Neuron (in vitro differentiated cells): ENCODE results near the gene SLC27A4.

Experiments used
- H2AFZ ChIP-seq: one replicate; pipeline ENCODE4 v1.6.1; 2013; ENCODE audit warnings: low read depth, mild to moderate bottlenecking, inconsistent platforms, low read length, moderate library complexity
- H3K27me3 ChIP-seq: one replicate; pipeline ENCODE4 v1.6.1; 2013; ENCODE audit warnings: low read length; ENCODE audit not compliant: insufficient read depth
- H3K36me3 ChIP-seq: one replicate; pipeline ENCODE4 v1.6.1; 2013; ENCODE audit warnings: low read length; ENCODE audit not compliant: insufficient read depth
- H3K4me1 ChIP-seq: one replicate; pipeline ENCODE4 v1.6.1; 2013; ENCODE audit warnings: low read length; ENCODE audit not compliant: insufficient read depth
- H3K4me3 ChIP-seq: 2 replicates; pipeline ENCODE4 v1.5.1; 2013; ENCODE audit warnings: mild to moderate bottlenecking, low read length, moderate library complexity
- H3K9me3 ChIP-seq: one replicate; pipeline ENCODE4 v1.6.1; 2013; ENCODE audit warnings: low read length

The SLC27A4 gene

DNA sequence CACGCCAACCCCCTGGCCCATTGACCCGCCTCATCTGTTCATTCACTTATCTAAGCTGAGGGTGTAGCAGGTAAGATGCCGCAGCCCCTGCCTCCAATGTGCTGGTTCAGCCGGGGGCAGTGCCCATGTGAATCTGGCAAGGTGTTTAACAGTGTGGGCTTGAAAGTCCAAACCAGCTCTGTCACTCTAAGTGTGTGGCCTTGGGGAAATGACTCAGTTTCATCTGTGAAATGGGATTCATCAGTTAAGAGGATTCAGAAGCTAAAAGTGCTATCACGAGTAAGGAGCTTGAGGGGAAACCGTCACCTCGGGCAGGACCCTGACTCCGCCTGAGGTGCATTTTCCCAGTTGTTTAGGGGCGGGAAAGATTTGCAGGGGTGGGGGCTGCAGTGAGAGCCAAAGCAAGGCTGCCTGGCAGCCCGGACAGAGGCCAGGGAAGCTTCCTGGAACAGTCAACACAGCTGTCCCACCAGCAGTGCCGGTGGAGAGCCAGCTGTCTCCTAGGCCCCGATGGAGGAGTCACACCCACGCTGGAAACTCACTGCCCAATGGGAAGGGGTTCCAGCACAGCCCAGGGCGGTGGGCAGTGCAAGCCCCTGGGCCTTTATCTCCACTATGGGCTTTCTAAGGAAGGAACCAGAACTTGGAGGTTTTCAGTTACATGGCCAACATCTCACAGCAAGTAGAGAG lies 21.1 kb downstream of the SLC27A4 start:
- Histone ChIP-seq H3K4me3 (no peak overlapping the region), H2AFZ (no peak overlapping the region), H3K27me3 (no peaks in the 10 kb centered on the region), H3K9me3 (no peaks in the 10 kb centered on the region), H3K36me3 (peaks cover 14% of the 10 kb centered on the region), H3K4me1 (peaks cover 38% of the 10 kb centered on the region)

DNA sequence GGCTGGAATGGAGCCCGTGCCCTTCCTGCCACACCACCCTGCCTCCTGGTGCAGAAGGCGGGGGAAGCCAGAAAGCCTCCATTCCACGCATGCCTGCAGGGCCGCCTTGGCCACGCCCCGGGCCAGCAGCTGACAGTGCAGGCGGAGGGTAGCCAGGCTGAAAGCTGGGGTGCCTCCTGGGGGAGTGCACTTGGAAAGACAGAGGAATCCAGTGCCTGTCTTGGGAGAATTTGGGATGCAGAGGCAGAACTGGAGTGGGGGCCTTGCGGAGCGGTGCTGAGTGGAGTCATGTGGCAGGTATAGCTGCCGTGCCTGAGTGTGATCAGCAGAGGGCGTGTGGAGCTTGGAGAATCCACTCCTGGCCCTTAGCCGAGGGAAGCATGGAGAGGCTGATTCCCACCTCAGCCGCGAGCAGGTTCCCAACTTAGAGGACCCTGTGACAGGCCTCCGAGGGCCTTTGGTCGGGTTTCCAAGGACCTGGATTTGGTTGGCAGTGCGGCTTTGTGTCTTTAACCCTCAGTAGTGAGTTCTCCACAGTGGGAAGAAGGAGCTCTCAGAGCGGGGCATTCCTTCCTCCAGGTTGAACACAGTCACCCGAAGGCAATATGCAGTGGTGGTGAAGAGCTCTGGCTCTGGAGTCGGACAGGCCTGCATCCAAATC lies 21.8 kb downstream of the SLC27A4 start:
- Histone ChIP-seq H3K27me3 (no peaks in the 10 kb centered on the region), H2AFZ (no peak overlapping the region), H3K36me3 (peaks cover 14% of the 10 kb centered on the region), H3K9me3 (no peaks in the 10 kb centered on the region), H3K4me1 (peaks cover 38% of the 10 kb centered on the region), H3K4me3 (no peak overlapping the region)

DNA sequence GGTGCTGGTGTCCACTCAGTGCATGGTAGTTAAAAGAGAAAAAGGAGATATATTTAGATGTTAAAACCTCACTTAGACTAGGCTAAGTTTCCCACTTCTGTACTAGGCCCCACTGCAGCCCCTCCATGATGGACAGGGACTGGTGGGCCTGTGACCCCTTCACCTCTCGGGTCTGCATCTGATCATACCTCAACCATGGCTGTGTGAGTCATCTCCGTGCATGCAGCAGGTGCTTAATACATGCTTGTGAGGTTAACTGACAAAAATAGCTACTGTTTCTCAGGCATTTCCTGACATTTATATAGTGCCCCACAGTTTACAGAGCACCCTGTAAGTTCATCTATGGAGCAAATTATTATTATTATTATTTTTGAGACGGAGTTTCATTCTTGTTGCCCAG lies 22.4 kb downstream of the SLC27A4 start:
- H3K9me3 ChIP-seq: no peaks in the 10 kb centered on the region
- H3K4me3 ChIP-seq: no peak overlapping the region
- H3K36me3 ChIP-seq: peaks cover 9% of the 10 kb centered on the region
- H2AFZ ChIP-seq: no peak overlapping the region
- no peaks in the 10 kb centered on the region for H3K27me3 ChIP-seq
- H3K4me1 ChIP-seq: peaks cover 38% of the 10 kb centered on the region

DNA sequence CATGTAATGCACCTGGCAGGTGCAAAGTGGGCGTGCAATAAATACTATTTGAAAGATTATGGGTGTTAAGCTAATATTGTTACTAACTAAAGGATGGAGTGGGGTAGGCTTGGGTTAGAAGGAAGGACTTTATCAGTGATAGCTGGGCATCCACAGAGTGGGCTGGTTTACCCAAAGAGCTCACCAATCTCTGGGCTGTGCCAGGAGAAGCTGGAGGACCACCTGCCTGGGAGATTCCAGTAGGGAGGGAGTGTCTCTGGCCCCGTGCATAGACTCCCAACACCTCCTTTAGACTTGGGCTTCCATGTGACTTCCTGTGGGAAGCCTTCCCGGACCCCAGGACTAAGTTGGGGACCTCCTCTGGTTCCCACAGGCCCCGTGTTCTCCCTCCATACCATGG lies 25.2 kb downstream of the SLC27A4 start:
- no peaks in the 10 kb centered on the region for H3K27me3 ChIP-seq
- no peaks in the 10 kb centered on the region for H3K9me3 ChIP-seq
- no peak overlapping the region for H3K4me3 ChIP-seq
- no peaks in the 10 kb centered on the region for H3K36me3 ChIP-seq
- no peak overlapping the region for H2AFZ ChIP-seq
- H3K4me1 ChIP-seq: peaks cover 43% of the 10 kb centered on the region

DNA sequence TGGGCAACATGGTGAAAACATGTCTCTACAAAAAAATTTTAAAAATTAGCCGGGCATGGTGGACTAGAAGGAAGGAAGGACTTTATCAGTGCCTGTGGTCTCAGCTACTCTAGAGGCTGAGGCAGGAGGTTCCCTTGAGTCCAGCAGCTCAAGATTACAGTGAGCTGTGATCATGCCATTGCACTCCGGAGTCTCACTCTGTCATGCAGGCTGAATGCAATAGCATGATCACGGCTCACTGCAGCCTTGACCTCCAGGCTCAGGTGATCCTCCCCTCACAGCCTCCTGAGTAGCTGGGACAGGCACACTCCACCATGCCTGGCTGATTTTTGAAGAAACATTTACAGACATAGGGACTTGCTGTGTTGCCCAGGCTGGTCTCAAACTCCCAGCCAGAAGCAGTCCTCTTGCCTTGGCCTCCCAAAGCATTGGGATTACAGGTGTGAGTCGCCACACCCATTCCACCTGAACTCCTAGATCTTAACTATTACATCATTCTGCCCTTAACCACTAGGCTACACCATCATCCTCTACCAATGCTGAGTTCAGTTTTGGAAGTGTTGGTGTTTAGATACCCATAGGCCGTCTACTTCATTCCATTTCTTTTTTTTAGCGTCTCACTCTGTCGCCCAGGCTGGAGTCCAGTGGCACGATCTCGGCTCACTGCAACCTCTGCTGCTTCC lies 28.8 kb downstream of the SLC27A4 start:
- H3K36me3 ChIP-seq: no peaks in the 10 kb centered on the region
- no peak overlapping the region for H3K4me3 ChIP-seq
- no peak overlapping the region for H2AFZ ChIP-seq
- no peaks in the 10 kb centered on the region for H3K9me3 ChIP-seq
- peaks cover 33% of the 10 kb centered on the region for H3K4me1 ChIP-seq
- H3K27me3 ChIP-seq: no peaks in the 10 kb centered on the region

DNA sequence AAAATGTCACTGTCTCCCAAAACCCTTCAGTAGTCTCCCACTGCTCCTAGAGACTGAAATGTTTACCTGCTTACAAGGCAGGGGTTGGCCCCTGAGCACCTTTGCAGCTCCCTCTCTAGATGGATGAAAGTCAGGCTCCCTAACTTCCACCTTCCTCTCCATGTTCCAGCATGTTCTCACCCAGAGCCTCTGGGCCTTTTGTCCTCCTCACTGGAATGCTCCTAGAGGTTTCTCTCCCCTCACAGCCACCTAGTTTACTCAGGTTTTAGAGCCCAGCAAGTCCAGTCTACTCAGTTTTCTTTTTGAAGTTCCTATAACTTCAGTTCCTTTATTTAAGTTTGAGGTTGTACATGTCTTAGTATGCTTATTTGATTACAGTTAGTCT lies 30.0 kb downstream of the SLC27A4 start:
- Histone ChIP-seq H3K27me3 (no peaks in the 10 kb centered on the region), H2AFZ (no peak overlapping the region), H3K36me3 (peaks cover 7% of the 10 kb centered on the region)

DNA sequence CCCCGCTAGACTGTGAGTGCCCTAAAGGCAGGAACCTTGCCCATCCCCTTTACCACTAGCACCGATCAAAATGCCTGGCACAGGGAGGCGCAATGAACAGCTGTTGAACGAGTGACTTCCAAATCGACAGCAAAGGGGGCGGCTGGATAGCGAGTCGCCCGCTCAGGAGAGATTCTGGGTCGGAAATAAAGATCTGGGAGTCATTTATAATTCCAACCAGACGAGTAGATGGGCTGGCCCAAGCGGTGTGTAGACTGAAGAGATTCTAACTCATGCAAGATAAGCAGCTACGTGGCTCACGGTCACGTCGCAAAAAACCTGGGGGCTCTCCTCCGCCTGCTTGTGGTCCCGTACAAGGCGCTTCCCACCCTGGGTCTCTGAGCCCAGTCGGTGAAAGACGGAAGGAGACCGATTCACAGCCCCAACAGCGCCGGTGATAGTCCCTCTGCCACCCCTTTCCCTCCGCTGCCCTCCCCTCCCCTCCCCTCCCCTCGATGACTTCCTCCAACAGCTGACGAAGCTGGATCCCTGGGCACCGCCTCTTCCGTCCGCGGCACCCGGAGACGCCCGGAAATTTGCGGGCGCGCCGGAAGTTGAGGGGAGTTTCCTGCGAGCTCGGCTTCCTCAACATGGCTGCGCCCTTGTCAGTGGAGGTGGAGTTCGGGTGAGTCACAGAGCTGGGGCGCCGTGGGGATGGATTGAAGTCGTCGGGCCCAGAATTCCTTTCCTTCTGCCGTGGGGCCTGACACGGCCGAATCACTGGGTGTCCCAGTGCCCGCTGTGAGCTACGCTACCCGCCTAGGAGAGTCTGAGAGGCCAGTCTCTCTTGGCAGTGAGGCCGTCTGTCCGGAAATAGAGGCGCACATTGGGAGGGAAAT lies 30.7 kb downstream of the SLC27A4 start, which contains the start of gene URM1:
Gene URM1 (plus strand): TSS at position 623 of the 878 bp plus-strand sequence. CDS start 7 bp downstream, at position 630.
- no peaks in the 10 kb centered on the region for H3K9me3 ChIP-seq

More for the DNA sequence above, 30.0 kb downstream of the SLC27A4 start:
- H3K4me1 ChIP-seq: peaks cover 25% of the 10 kb centered on the region
- H3K9me3 ChIP-seq: no peaks in the 10 kb centered on the region
- peak overlapping the region; percentile 87 for H3K4me3 ChIP-seq

DNA sequence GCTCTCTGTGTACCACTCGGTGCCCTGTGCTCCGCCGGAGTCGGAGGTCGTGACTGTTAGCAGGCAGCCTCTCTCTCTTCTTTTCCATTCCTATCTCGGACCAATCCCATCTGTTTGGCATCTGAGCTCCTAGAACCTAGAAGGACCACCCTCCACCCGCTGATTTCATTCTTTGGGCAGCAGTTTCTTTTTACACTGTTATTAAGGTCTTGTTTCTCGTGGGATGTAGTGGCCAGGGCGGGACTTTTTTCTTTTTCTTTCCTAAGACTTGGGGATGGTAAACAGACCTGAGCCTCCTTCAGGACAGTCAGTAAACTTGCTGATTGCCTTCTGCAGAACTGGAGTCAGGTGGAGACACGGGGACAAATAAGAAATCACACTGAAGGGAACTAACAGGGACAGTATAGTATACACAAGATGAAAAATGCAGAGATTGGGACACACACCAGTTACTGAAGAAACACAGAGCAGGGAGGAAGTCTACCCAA lies 31.3 kb downstream of the SLC27A4 start:
- no peaks in the 10 kb centered on the region for H3K27me3 ChIP-seq
- peak overlapping the region; percentile 87 for H3K4me3 ChIP-seq
- H3K36me3 ChIP-seq: peaks cover 7% of the 10 kb centered on the region
- no peak overlapping the region for H2AFZ ChIP-seq
- H3K9me3 ChIP-seq: no peaks in the 10 kb centered on the region
- H3K4me1 ChIP-seq: peaks cover 18% of the 10 kb centered on the region

More for the DNA sequence above, 30.7 kb downstream of the SLC27A4 start, which contains the start of gene URM1:
- H2AFZ ChIP-seq: no peak within 1 kb of the TSS
- H3K4me3 ChIP-seq: peak within 1 kb of the TSS; percentile 87
- H3K4me1 ChIP-seq: peaks cover 19% of the 10 kb centered on the region
- H3K27me3 ChIP-seq: no peaks in the 10 kb centered on the region
- H3K36me3 ChIP-seq: peaks cover 7% of the 10 kb centered on the region

DNA sequence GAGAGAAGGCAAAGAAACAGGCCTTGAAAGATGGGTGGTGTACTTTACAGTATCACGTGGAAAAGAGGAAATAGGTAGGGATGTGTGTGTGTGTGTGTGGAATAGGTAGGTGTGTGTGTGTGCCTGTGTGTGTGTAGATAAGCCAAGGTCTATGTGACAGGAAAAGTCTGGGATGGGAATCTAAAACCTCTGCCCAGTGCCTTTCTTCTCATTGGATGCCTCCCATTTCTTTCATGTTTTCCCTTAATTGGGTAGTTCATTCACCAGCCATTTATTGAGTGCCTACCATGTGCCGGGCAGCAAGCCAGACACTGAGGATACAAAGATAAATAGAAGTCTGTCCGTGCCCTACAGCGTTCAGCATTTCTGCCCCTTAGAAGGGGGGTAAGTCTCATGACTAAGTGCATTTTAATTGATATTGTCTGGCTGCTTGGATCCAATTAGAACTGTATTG lies 31.9 kb downstream of the SLC27A4 start:
- H3K36me3 ChIP-seq: peaks cover 7% of the 10 kb centered on the region
- H3K9me3 ChIP-seq: no peaks in the 10 kb centered on the region
- no peak overlapping the region for H2AFZ ChIP-seq
- H3K27me3 ChIP-seq: no peaks in the 10 kb centered on the region
- H3K4me1 ChIP-seq: peaks cover 18% of the 10 kb centered on the region
- peak overlapping the region; percentile 87 for H3K4me3 ChIP-seq

DNA sequence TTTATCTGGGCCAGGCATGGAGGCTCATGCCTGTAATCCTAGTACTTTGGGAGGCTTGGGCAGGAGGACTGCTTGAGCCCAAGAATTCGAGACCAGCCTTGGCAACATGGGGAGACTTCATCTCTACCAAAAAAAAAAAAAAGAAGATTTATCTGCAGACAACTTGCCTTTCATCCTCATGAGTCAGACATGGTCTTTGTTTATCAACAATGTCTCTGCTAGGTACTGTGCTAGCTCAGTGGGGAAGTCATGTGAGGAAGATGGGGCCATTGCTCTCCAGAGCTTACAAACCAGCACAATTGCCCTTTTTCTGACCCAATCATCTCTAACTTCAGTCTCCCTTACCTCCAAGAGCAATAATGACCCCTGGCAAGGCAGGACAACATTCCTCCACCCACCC lies 32.5 kb downstream of the SLC27A4 start:
- Histone ChIP-seq H3K9me3 (no peaks in the 10 kb centered on the region), H3K36me3 (peaks cover 10% of the 10 kb centered on the region), H3K4me3 (peak overlapping the region; percentile 87), H3K27me3 (no peaks in the 10 kb centered on the region), H3K4me1 (peaks cover 18% of the 10 kb centered on the region), H2AFZ (no peak overlapping the region)

DNA sequence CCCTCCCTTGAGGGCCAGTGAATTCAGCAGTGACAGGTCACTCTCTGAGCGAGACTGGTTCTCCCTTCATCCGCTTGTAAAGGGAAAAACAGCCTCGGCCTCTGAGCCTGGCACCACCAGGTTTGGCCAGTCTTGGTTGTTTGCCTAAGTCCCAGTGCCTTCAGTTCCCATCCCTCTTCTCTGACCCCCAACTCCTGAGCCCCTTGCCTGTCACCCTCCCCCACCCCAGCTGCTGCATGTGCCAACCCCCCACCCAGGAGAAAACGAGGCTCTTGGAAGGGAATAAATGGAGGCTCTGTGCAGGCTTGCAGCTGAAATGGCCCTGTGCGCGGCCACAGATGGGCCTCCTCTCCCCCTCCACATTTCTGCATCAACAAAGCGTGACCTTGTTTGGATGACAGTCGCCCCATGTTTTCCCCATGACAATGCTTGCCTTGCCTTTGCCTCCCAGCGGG lies 33.9 kb downstream of the SLC27A4 start:
- H3K4me1 ChIP-seq: peaks cover 18% of the 10 kb centered on the region
- no peak overlapping the region for H3K4me3 ChIP-seq
- H3K9me3 ChIP-seq: no peaks in the 10 kb centered on the region
- no peaks in the 10 kb centered on the region for H3K27me3 ChIP-seq
- no peak overlapping the region for H2AFZ ChIP-seq
- H3K36me3 ChIP-seq: peaks cover 19% of the 10 kb centered on the region

DNA sequence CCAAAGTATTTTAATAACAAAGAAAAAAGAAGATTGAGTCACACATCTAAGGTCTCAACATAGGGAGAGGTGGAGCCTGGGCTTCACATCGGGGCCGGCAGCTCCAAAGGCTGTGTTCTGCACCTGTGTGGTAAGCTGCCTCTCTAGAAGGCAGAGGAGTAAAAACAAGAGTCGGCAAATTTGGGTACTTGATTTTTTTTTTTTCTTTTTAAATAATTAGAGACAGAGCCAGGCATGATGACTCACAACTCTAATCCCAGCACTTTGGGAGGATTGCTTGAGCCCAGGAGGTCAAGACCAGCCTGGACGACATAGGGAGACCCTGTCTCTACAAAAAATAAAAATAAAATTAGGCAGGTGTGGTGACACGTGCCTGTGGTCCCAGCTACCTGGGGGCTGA lies 35.5 kb downstream of the SLC27A4 start:
- Histone ChIP-seq H3K9me3 (no peaks in the 10 kb centered on the region), H3K4me1 (peaks cover 13% of the 10 kb centered on the region), H3K27me3 (no peaks in the 10 kb centered on the region), H2AFZ (no peak overlapping the region), H3K4me3 (no peak overlapping the region), H3K36me3 (peaks cover 22% of the 10 kb centered on the region)
